GM12801 (cell line): ENCODE measurements around the gene EIF3D.

Experiments
- CTCF ChIP-seq: IDR thresholded peaks from one replicate; pipeline ENCODE4 v1.5.1; 2011; ENCODE audit warnings: control low read depth; ENCODE audit not compliant: insufficient read length; ENCODE audit errors: extremely low read depth

The EIF3D gene

GRCh38 chr22:36512333-36512732 is 16.6 kb downstream of the EIF3D start:
- no peak for TF ChIP-seq CTCF

- no peak for TF ChIP-seq CTCF
These were observed 17.7 kb downstream of the EIF3D start for GRCh38 chr22:36510966-36511881.

- no peak for TF ChIP-seq CTCF
These were observed 18.6 kb downstream of the EIF3D start for GRCh38 chr22:36510384-36510783.

GRCh38 chr22:36507518-36508010 is 21.4 kb downstream of the EIF3D start:
- TF ChIP-seq CTCF: no peak

- no peak for TF ChIP-seq CTCF
These were observed 22.1 kb downstream of the EIF3D start, which contains the start of gene FOXRED2 for GRCh38 chr22:36506637-36507517. Gene FOXRED2 (minus strand): TSS chr22:36507040. CDS start chr22:36506422, 618 bp downstream.

- TF ChIP-seq CTCF: no peak
These were observed 22.8 kb downstream of the EIF3D start for GRCh38 chr22:36505998-36506635.
